IMR-90 (cell line): ENCODE measurements around the gene TFPI. TPM values are rescaled to one million over a fixed set of nuclear protein-coding genes. Genes with fewer than 3 reads are reported as not detected.

Experiments used
- ATAC-seq: fragments of 200-7000 bp; cut with Tn5 transposase; 2 replicates; pipeline ENCODE4 v1.9.1; 2020; ENCODE audit warnings: low read depth, mild to moderate bottlenecking, moderate library complexity
- BruUV-seq: library from RNA; stranded (reverse); fragments of 400-500 nt; replicated peaks from 2 replicates; lab custom pipeline; 2021; lab: Mats Ljungman, UMichigan
- CTCF ChIA-PET: fragments of 300-600 bp; formaldehyde crosslinking; extraction: SDS; loops from one replicate; lab custom pipeline; 2021; ENCODE audit warnings: antibody characterized with exemption; lab: Yijun Ruan, JAX
- POLR2A ChIA-PET: fragments of 300-600 bp; sonication (Branson Sonifier 250); formaldehyde crosslinking; loops from one replicate; lab custom pipeline; 2022; ENCODE audit warnings: antibody characterized with exemption; ENCODE audit not compliant: unreplicated experiment; lab: Charles Lee
- DNase-seq: peaks from one replicate; pipeline ENCODE4 v3.0.0; 2013
- H2AFZ ChIP-seq: replicated peaks from 2 replicates; pipeline ENCODE3; 2013; ENCODE audit warnings: low read length, mild to moderate bottlenecking; ENCODE audit not compliant: poor library complexity
- H2AK5ac ChIP-seq: 2 replicates; pipeline ENCODE4 v1.6.1; 2013; ENCODE audit warnings: low read depth, low read length, inconsistent platforms
- H2AK9ac ChIP-seq: replicated peaks from 2 replicates; pipeline ENCODE3; 2013; ENCODE audit warnings: mild to moderate bottlenecking, low read depth, low read length, moderate library complexity; ENCODE audit not compliant: poor library complexity
- H2BK120ac ChIP-seq: 2 replicates; pipeline ENCODE4 v1.6.1; 2013; ENCODE audit warnings: low read depth, low read length, inconsistent platforms
- H2BK15ac ChIP-seq: 3 replicates; pipeline ENCODE4 v1.6.1; 2013; ENCODE audit warnings: low read depth, low read length, inconsistent platforms
- H2BK20ac ChIP-seq: 2 replicates; pipeline ENCODE4 v1.6.1; 2013; ENCODE audit warnings: low read depth, mild to moderate bottlenecking, inconsistent platforms, low read length, moderate library complexity
- H2BK5ac ChIP-seq: 2 replicates; pipeline ENCODE4 v1.6.1; 2013; ENCODE audit warnings: mild to moderate bottlenecking, low read depth, low read length, inconsistent platforms; ENCODE audit not compliant: poor library complexity, severe bottlenecking
- H3K14ac ChIP-seq: replicated peaks from 2 replicates; pipeline ENCODE4 v1.6.1; 2013; ENCODE audit warnings: low read depth, low read length, inconsistent platforms
- H3K18ac ChIP-seq: 2 replicates; pipeline ENCODE4 v1.6.1; 2013; ENCODE audit warnings: low read depth, low read length, control low read depth
- H3K23ac ChIP-seq: 2 replicates; pipeline ENCODE4 v1.6.1; 2013; ENCODE audit warnings: low read depth, low read length, inconsistent platforms
- H3K27ac ChIP-seq: 2 replicates; pipeline ENCODE4 v1.5.1; 2013; ENCODE audit warnings: mild to moderate bottlenecking, control low read depth, low read length; ENCODE audit not compliant: insufficient read depth
- H3K27me3 ChIP-seq: 2 replicates; pipeline ENCODE4 v1.6.1; 2013; ENCODE audit warnings: low read length; ENCODE audit not compliant: control insufficient read depth, insufficient read depth
- H3K36me3 ChIP-seq: 2 replicates; pipeline ENCODE4 v1.6.1; 2013; ENCODE audit warnings: low read length, mixed read lengths; ENCODE audit not compliant: control insufficient read depth, insufficient read depth
- H3K4ac ChIP-seq: 2 replicates; pipeline ENCODE4 v1.6.1; 2013; ENCODE audit warnings: low read depth, low read length, inconsistent platforms
- H3K4me1 ChIP-seq: 2 replicates; pipeline ENCODE4 v1.6.1; 2013; ENCODE audit warnings: low read length, mixed read lengths; ENCODE audit not compliant: control insufficient read depth, insufficient read depth
- H3K4me2 ChIP-seq: 2 replicates; pipeline ENCODE4 v1.6.1; 2013; ENCODE audit warnings: low read depth, mild to moderate bottlenecking, control low read depth, low read length, moderate library complexity
- H3K4me3 ChIP-seq: 2 replicates; pipeline ENCODE4 v1.5.1; 2013; ENCODE audit warnings: low read depth, mild to moderate bottlenecking, control low read depth, low read length, moderate library complexity; ENCODE audit not compliant: insufficient read depth
- H3K56ac ChIP-seq: 2 replicates; pipeline ENCODE4 v1.6.1; 2013; ENCODE audit warnings: low read length, inconsistent platforms; ENCODE audit not compliant: insufficient read depth; ENCODE audit errors: extremely low read depth
- H3K79me1 ChIP-seq, 2 experiments: 2 replicates each; pipeline ENCODE4 v1.6.1; 2013; ENCODE audit warnings: low read length in 2 of 2, inconsistent platforms in 1 of 2, low read depth in 1 of 2
- H3K9ac ChIP-seq: 2 replicates; pipeline ENCODE4 v1.6.1; 2013; ENCODE audit warnings: low read depth, low read length, control low read depth
- H3K9me1 ChIP-seq: 2 replicates; pipeline ENCODE4 v1.6.1; 2013; ENCODE audit warnings: low read length, inconsistent platforms; ENCODE audit not compliant: insufficient read depth
- H3K9me3 ChIP-seq: 2 replicates; pipeline ENCODE4 v1.6.1; 2013; ENCODE audit warnings: low read length; ENCODE audit not compliant: control insufficient read depth, insufficient read depth
- H4K20me1 ChIP-seq: 2 replicates; pipeline ENCODE4 v1.6.1; 2013; ENCODE audit warnings: low read length, inconsistent platforms; ENCODE audit not compliant: insufficient read depth
- H4K5ac ChIP-seq: 2 replicates; pipeline ENCODE4 v1.6.1; 2013; ENCODE audit warnings: mild to moderate bottlenecking, low read depth, low read length, control low read depth
- H4K8ac ChIP-seq, 2 experiments: 2 replicates each; pipeline ENCODE4 v1.6.1; 2013; ENCODE audit warnings: low read depth in 2 of 2, low read length in 2 of 2, control low read depth in 1 of 2, inconsistent platforms in 1 of 2
- H4K91ac ChIP-seq: 2 replicates; pipeline ENCODE4 v1.6.1; 2013; ENCODE audit warnings: low read depth, low read length, inconsistent platforms; ENCODE audit not compliant: insufficient read depth
- CEBPB ChIP-seq: IDR thresholded peaks from 2 replicates; pipeline ENCODE4 v1.6.1; 2012; ENCODE audit warnings: low read depth, low read length, improper control_type of control experiment
- CHD1 ChIP-seq: IDR thresholded peaks from 2 replicates; pipeline ENCODE4 v1.6.1; 2012; ENCODE audit warnings: low read depth, low read length, improper control_type of control experiment
- CTCF ChIP-seq: conservative IDR thresholded peaks from 2 replicates; pipeline ENCODE4 v1.5.1; 2012; ENCODE audit warnings: mild to moderate bottlenecking, low read depth, low read length, improper control_type of control experiment
- FOS ChIP-seq: fragments of 150-350 bp; IDR thresholded peaks from 2 replicates; pipeline ENCODE4 v1.6.1; 2016; ENCODE audit warnings: low read depth, low read length
- MAFK ChIP-seq: IDR thresholded peaks from 2 replicates; pipeline ENCODE4 v1.6.1; 2012; ENCODE audit warnings: low read depth, low read length, improper control_type of control experiment
- RAD21 ChIP-seq: IDR thresholded peaks from 2 replicates; pipeline ENCODE4 v1.6.1; 2012; ENCODE audit warnings: low read length, improper control_type of control experiment
- SMC3 ChIP-seq: fragments of 150-350 bp; IDR thresholded peaks from 2 replicates; pipeline ENCODE4 v1.6.1; 2016; ENCODE audit warnings: low read depth, mild to moderate bottlenecking, antibody characterized with exemption, low read length, moderate library complexity
- WGBS, 2 experiments: methylation state at CpG; one replicate each; pipeline versions ENCODE4 v1.1.5 to v1.1.7; 2013; ENCODE audit warnings: missing lambda C conversion rate in 2 of 2; ENCODE audit not compliant: insufficient read length in 1 of 2; ENCODE audit errors: extremely low coverage in 2 of 2; 5-methylcytosine and 5-hydroxymethylcytosine counted together
- dilution Hi-C: fragments of 300-500 bp; cut with HindIII; formaldehyde crosslinking; loops from one replicate; pipeline ENCODE4 v1.14.3; 2018; ENCODE audit warnings: low sequenced_read_pairs; ENCODE audit not compliant: unreplicated experiment
- in situ Hi-C: fragments of 300-500 bp; cut with MboI; formaldehyde crosslinking; loops from 3 replicates; pipeline ENCODE4 v1.14.3; 2019; ENCODE audit warnings: low sequenced_read_pairs, inconsistent platforms, mixed read lengths
- intact Hi-C: fragments of 100-400 bp; cut with micrococcal nuclease; formaldehyde crosslinking; loops from 2 replicates; pipeline ENCODE4 v1.10.0; 2022
- polyA plus RNA-seq, 3 experiments: library from polyadenylated mRNA; depleted of rRNA; stranded (reverse); fragments of >200 nt; gene quantifications; 2 replicates each; pipeline ENCODE4 v1.2.3, GENCODE V29; 2012; ENCODE audit warnings: low replicate concordance in 1 of 3
- total RNA-seq: library from RNA; depleted of rRNA; stranded (reverse); fragments of >200 nt; gene quantifications from 2 replicates; pipeline ENCODE4 v1.2.3, GENCODE V29; 2012

TFPI gene
- total and polyA plus RNA-seq, 2 of the 4 experiments (the other 2 are of a cell fraction): 33.9 to 83.0 TPM

DNA sequence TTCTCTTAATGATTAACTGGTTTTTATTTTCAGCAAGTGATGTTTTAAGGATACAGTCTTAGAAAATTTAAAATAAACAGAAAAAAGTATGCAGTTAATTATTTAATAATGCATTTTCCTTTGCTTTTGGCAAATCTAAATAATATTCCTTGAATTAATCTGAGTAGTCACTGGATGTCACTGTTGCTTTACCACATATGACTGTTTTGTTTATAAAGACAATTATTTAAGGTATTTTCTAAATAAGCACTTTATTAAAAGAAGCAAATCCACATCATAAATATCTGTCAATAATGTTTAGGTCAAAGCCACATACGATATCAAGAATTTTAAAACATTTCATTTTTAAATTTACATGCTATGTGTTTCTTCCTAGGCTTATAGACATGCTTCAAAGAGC is 40.6 kb upstream of the TFPI start:
- Histone ChIP-seq H3K9me1 (no peaks in the 10 kb centered on the region), H3K36me3 (no peaks in the 10 kb centered on the region), H4K20me1 (no peaks in the 10 kb centered on the region), H4K5ac (no peak overlapping the region), H4K8ac (no peak overlapping the region), H3K27me3 (no peaks in the 10 kb centered on the region; the same call in 1 of the 2 replicates), H3K4ac (no peak overlapping the region), H2BK20ac (no peak overlapping the region), H3K79me1 (no peaks in the 10 kb centered on the region), H3K27ac (no peak overlapping the region), H3K14ac (no peak overlapping the region), H2BK5ac (no peak overlapping the region), H3K4me3 (no peak overlapping the region), H3K9ac (no peak overlapping the region), H2BK15ac (no peak overlapping the region), H3K9me3 (no peaks in the 10 kb centered on the region), H3K56ac (no peak overlapping the region), H3K4me2 (no peak overlapping the region), H2AK5ac (no peak overlapping the region), H3K23ac (no peak overlapping the region), H2AFZ (no peak overlapping the region), H2BK120ac (peak overlapping the region; percentile 72; the same call in 1 of the 2 replicates), H3K4me1 (peaks cover 2% of the 10 kb centered on the region; the same call in 1 of the 2 replicates), H3K18ac (no peak overlapping the region), H4K91ac (no peak overlapping the region), H2AK9ac (no peak overlapping the region)
- TF ChIP-seq SMC3 (peak; percentile 22; the same call in 1 of the 2 replicates), CEBPB (no peak), FOS (no peak), MAFK (no peak), CHD1 (no peak), CTCF (peak; percentile 49), RAD21 (peak; percentile 50)
- peak; percentile 69 for ATAC-seq
- in situ Hi-C loops: loop anchor here (10.0 kb wide), 1 partner anchor 910 kb away; no protein-coding TSS in a partner anchor
- intact Hi-C loops: loop anchor here (1.0 to 5.0 kb wide), 3 partner anchors 248 to 1382 kb away; partner anchors contain the start of gene GULP1
- no CpG with 5 or more reads among the region's 1 CpG for WGBS, 2 experiments
- dilution Hi-C loops: no loop called here
- DNase-seq: peak; percentile 44
- ChIA-PET POLR2A (no interaction called here), CTCF (interaction anchor here (0.6 to 1.9 kb wide), 7 partner anchors 14 to 1817 kb away, joined by 3 to 5 read pairs (median 3); no protein-coding TSS in a partner anchor)
- no TSS peak for BruUV-seq
